Endometrial microvascular endothelial cells (primary cell): ENCODE measurements around the gene NKG7. TPM values are rescaled to one million over a fixed set of nuclear protein-coding genes. Genes with fewer than 3 reads are reported as not detected.
"Not testable (repeated sequence)": the region's sequence is repeated elsewhere in the genome, so short reads cannot be mapped to it uniquely, and the experiment has no call there.

Experiments used
- in situ Hi-C: cut with HindIII; loops from 2 replicates; pipeline ENCODE4 v1.10.0; 2017; ENCODE audit warnings: low sequenced_read_pairs, low pct_unique_long_range_greater_than_20kb; ENCODE audit errors: inconsistent ontology term
- total RNA-seq: library from RNA; depleted of rRNA; stranded (reverse); fragments of >200 nt; gene quantifications from one replicate; pipeline ENCODE4 v1.2.3, GENCODE V29; 2015; ENCODE audit errors: inconsistent ontology term

Gene NKG7
- total RNA-seq = not detected

- in situ Hi-C loops = no loop called here
These were observed at the start of gene NKG7 for GRCh38 chr19:51372649-51373504. TSS of gene NKG7 (minus strand) at chr19:51372654. CDS start at chr19:51372535, 119 bp downstream.

- in situ Hi-C loops = no loop called here
These were observed 49.6 kb upstream of the NKG7 start for GRCh38 chr19:51422053-51422448.

GRCh38 chr19:51421229-51422052, 49.0 kb upstream of the NKG7 start:
- in situ Hi-C loops = no loop called here

GRCh38 chr19:51420511-51420910, 48.1 kb upstream of the NKG7 start:
- in situ Hi-C loops = not testable (repeated sequence)

GRCh38 chr19:51418707-51419106, 46.3 kb upstream of the NKG7 start:
- in situ Hi-C loops = no loop called here

- in situ Hi-C loops = no loop called here
These were observed 45.3 kb upstream of the NKG7 start for GRCh38 chr19:51417810-51418157.

GRCh38 chr19:51417107-51417809, 44.8 kb upstream of the NKG7 start, which contains the start of gene SIGLEC10:
TSS of gene SIGLEC10 (minus strand) at chr19:51417642. CDS start at chr19:51417581, 61 bp downstream.
- in situ Hi-C loops = no loop called here

GRCh38 chr19:51416422-51416821, 44.0 kb upstream of the NKG7 start:
- in situ Hi-C loops = not testable (repeated sequence)

GRCh38 chr19:51415187-51415586, 42.7 kb upstream of the NKG7 start:
- in situ Hi-C loops = no loop called here

- in situ Hi-C loops = no loop called here
These were observed 38.7 kb upstream of the NKG7 start for GRCh38 chr19:51410950-51411748.

- in situ Hi-C loops = no loop called here
These were observed 35.2 kb upstream of the NKG7 start for GRCh38 chr19:51407511-51408131.

GRCh38 chr19:51402117-51402516, 29.7 kb upstream of the NKG7 start:
- in situ Hi-C loops = no loop called here

GRCh38 chr19:51399936-51400335, 27.5 kb upstream of the NKG7 start:
- in situ Hi-C loops = not testable (repeated sequence)

GRCh38 chr19:51399231-51399630, 26.8 kb upstream of the NKG7 start:
- in situ Hi-C loops = no loop called here

GRCh38 chr19:51398096-51398704, 25.7 kb upstream of the NKG7 start:
- in situ Hi-C loops = no loop called here

- in situ Hi-C loops = not testable (repeated sequence)
These were observed 25.0 kb upstream of the NKG7 start for GRCh38 chr19:51397453-51397852.

GRCh38 chr19:51396175-51396574, 23.7 kb upstream of the NKG7 start:
- in situ Hi-C loops = no loop called here
